Iris pigment epithelial cell (primary cell): ENCODE results near the gene HCK.
"Not testable (repeated sequence)": the region's sequence is repeated elsewhere in the genome, so short reads cannot be mapped to it uniquely, and the experiment has no call there.

Source experiments
- DNase-seq: peaks from one replicate; pipeline ENCODE4 v3.0.0-alpha.2; 2011; ENCODE audit warnings: low read depth

HCK gene

DNA sequence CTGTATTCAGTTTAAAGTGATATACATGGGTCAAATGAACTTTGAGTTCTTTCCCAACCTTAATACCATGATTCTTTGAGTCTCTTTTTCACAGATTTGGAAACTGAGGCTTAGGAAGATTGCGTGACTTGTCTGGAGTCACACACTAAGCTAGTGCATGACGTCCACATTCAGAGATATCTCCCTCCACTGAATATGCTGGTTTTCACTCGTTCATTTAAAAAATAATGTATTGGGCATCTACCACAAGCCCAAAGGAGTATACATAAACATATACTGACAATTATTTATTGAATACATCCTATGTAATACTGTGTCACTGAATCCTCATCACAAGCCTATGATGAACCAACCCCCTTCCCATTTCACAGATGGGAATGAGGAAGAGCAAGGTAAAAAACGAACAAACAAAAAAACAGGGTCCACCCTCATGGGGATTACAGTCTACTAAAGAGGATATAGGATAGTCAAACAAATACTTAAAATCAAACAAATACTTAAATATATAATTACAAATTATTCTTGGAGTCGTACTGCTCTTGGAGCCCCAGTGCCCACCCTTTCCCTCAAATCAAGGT, 56.9 kb downstream of the HCK start:
- DNase-seq: no peak

DNA sequence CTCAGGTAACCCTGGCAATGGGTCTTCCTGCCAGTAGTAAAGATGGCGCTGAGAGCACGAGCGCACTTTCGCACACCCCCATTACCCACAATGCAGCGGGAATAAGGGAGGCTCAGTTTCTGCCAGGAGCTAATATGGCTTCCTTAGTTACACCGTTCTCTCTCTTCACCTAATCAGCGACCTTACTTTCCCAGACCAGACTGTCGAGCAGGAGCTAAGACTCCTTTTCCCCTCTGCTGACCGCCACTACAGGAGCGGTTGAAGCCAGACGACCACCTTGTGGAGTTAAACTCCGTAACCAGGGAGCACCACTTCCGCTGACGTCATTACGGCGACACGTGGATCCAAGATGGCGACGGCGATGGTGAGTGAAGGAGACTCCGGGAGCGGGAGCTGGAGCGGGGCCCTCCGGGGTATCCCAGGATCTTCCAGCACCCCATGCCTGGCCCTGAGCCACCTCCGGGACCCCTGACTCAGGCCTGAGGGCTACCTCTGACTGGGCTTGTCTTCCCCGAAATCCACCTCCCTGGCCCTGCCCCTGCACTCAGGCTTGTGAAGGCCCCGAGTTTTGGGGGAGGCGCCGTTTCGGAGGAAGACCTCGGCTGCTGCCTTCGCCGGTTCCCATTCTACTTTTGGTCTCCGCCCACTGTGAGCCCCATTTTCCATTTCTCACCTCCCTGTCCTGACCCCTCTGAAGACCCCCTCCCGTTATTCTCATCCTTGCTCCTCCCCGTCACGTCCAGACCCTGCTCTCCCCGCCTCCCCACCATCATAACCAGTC, 57.5 kb downstream of the HCK start, which contains the start of gene TM9SF4:
TM9SF4 (plus strand) TSS at position 323 of the 781 bp plus-strand sequence; CDS start at position 350, 27 bp downstream.
- peak; percentile 93 for DNase-seq

DNA sequence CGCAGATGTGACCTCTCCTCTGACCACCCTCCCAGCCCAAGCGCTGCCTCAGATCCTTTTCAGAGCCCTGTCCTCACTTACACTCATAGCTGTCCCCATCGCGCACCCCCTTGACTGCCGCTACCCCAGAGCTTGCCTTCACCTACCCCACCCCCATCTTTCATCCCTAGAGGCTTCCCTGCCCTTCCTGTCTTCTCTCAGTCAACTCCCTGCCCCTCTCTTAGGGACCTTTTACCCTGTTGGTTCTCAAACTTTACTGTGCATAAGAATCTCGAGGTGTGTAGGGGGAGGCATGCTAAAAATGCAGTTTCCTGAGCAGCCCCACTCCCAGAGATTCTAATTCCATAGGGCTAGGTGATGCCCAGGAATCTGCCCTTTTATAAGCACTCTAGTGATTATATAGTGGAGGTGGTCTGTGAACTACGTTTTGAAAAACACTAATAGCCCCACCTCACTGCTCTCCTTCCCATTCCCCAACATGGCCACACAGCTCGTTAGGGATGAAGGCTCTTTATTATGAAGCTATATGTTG, 58.2 kb downstream of the HCK start:
- DNase-seq: no peak

DNA sequence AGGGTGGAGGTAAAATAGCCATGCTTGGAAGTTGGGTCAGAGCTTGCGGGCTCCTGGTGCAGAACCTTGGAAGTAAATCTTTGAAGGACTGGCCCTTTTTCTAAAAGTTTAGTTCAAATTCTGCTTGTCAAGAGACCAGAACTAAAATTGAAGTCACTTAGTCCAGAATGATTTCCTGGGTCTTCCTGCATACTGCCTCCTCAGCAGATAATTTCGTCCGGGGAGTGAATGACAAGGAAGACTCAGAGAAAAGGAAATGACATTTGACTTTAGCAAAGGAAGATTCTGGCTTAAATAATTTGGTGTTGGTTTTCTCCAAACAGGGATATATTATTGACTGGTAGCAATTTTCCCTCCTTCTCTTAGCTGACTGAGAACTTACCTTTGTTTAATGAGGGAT, 58.7 kb downstream of the HCK start:
- DNase-seq: no peak

DNA sequence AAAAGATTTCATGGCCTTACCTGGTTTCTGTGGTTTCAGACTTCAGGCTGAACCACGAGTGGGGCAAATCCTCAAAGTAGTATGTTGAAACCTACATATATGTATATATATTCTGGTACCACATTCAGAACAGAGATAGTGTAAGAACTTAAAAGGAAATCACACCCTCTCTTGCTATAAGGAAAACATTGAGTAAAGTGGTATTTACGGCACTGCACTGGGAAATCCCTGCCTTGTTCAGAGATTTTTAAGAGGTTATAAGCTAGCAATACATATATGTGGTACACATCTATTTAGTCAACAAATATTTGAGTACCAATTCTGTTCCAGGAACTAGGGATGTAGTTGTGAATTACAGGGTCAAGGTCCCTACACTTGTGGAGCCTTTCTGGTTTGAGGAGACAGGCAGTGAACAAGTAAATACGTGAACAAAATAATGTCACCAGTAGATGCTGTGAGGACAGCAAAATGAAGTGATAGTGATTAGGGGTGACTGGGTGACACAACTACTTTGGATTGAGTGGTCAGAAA, 59.2 kb downstream of the HCK start:
- no peak for DNase-seq

DNA sequence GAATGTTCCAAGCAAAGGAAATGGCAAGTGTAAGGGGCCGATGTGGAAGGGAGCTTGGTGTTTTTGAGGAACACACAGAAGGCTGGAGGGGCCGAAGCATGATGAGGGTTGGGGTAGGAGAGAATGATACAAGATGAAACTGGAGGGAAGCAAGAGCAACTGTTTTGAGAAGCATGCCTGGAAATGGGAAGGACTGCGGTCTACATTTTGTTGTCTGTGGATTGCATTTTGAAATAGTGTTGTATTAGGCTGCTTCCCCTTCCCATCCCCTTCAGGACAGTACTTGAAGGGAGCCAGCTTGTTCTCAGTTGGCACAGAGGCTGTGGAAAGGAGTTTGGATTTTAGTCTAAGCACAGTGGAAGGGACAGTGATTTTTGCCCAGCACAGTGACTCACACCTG, 59.7 kb downstream of the HCK start:
- no peak for DNase-seq

DNA sequence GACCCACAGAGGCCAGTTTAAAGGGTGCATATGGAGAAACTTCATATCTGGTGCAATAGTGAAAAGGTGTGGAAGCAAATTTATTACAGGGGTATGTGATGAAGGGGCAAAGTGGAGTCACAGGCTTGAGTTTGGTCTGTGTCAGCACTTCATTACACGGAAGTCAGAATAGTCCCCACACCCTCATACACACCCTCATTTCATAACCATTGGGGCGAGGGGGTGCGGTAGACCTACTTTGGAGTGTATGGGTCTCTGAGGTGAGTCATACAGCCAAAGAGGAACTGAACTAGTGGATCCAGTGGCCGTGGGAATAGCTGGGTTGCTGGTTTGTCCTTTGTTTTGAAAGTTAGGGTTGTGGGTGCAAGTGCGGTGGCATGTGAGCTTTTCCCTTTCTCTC, 60.8 kb downstream of the HCK start:
- DNase-seq: no peak

DNA sequence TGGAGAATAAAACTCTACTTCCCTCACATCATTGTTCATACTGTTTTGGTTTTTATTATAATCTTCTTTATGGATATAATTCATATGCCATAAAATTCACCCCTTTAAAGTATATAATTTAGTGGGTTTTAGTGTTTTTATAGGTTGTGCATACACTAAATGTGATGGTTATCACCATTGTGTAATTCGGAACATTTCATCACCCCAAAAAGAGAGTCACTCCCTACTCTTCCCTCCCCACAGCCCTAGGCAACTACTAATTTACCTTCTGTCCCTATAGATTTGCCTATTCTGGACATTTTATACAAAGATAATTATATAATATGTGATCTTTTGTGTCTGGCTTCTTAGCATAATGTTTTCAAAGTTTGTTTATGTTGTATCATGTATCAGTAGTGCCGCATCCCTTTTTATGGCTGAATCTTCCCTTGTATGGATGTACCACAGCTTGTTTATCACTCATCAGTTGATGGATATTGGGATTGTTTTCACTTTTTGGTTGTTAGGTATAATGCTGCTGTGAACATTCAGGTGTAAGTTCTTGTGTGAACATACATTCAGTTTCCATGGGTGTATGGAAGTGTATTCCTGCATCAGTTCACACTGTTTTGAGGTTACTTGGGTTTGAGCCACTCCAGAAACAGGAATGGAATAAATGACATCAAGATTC, 61.7 kb downstream of the HCK start:
- DNase-seq: no peak

DNA sequence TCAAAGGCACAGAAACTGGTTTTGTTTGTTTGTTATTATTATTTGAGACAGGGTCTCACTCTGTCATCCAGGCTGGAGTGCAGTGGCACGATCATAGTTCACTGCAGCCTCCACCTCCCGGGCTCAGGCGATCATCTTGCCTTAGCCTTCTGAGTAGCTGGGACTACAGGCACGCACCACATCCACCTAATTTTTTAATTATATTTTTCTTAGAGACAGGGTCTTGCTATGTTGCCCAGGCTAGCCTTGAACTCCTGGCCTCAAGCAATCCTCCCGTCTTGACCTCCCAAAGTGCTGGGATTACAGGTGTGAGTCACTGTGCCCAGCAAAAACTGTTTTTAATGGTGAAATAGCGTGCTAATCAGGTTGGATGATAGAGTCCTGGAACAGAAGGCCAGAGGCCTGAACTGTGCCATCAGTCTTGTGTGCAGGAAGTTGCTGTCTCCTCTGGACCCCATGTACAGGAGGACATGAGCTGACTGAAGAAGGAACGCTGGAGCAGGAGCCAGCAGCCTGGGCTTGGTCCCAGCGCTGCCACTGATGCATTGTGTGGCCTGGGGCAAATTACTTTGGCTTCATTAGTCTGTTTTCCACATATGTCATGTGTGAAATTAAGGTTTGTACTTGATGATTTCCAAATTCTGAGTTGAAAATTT, 62.4 kb downstream of the HCK start:
- no peak for DNase-seq

DNA sequence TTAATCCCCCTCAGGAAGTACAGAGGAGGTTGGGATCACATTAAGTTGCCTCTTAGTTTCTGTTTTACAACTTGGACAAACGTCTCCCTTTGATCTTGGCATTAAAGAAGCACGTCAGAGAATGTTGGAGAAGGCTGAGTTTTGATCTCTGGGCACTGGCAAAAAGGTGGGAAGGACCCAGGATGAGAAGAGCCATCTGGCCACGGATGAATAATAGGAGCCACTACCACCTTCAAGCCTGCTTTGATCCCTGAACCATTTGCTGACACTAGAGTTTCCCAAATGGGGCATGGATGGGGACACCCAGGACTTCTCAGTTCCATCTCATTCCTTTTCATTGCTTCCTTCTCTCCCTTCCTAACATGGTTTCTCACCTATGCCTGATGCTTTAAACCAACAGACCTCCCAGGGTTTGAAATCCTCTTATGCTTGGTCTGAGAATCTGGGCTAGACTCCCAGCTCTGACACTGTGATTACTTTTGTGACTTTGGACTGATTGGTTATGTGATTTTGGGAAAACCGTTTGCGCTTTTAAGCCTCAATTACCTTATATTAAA, 63.2 kb downstream of the HCK start:
- no peak for DNase-seq

DNA sequence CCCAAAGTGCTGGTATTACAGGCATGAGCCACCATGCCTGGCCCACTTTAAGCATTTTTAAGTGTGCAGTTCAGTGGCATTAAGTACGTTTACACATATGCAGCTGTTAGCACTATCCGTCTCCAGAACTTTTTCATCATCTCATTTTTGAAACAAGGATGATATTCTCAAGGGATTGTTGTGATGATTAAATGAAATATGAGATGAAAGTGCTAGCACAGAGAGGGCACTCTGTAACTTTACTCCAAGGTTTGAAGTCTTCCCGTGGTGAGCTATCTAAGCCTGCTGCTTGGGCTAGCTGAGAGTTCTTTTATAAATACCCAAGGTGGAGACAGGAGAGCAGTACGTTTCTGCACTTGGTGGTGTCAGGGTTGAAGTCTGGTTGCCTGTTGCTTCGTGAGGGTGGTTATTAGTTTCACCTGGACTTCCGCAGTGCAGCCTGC, 64.1 kb downstream of the HCK start:
- DNase-seq: peak; percentile 44

DNA sequence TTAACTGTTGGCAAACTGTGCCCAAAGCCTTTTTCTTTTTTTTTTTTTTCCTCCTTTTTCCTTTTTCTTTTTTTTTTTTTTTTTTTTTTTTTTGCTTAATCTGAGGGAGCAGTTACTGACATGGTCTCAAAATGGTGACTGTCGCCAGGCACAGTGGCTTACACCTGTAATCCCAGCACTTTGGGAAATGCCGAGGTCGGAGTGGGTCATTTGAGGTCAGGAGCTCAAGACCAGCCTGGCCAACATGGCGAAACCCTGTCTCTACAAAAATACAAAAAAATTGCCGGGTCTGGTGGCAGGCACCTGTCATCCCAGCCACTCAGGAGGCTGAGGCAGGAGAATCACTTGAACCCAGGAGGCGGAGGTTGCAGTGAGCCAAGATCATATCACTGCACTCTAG, 64.8 kb downstream of the HCK start:
- not testable (repeated sequence) for DNase-seq

DNA sequence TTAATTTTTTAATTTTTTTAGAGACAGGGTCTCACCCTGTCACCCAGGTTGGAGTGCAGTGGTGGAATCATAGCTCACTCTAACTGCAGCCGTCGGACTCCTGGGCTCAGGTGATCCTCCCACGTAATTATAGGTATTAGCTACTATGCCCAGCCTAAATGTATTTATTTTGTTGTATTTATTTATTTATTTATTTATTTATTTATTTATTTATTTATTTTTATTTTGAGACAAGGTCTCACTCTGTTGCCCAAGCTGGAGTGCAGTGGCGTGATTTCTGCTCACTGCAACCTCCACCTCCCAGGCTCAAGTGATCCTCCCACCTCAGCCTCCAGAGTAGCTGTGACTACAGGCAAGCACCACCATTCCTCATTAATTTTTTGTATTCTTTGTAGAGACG, 66.4 kb downstream of the HCK start:
- not testable (repeated sequence) for DNase-seq

DNA sequence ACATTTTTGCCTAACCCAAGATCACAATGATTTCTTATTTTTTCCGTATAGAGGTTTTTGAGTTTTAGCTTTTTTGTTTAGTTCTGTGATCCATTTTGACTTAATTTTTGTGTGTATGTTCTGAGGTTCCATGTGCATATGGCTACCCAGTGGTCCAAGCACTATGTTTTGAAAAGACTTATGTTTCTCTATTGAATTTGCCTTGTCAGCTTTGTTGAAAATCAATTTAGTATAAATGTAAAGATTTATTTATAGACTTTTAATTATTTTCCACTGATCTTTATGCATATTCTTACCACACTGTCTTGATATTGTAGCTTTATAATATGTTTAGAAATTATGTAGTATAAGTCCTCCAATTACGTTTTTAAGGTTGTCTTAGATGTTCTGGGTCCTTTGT, 67.7 kb downstream of the HCK start:
- no peak for DNase-seq

DNA sequence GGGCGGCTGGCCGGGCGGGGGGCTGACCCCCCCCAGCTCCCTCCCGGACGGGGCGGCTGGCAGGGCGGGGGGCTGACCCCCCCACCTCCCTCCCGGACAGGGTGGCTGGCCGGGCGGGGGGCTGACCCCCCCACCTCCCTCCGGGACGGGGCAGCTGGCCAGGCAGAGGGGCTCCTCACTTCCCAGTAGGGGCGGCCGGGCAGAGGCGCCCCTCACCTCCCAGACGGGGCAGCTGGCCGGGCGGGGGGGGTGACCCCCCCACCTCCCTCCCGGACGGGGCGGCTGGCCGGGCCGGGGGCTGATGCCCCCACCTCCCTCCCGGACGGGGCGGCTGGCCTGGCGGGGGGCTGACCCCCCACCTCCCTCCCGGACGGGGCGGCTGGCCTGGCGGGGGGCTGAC, 69.9 kb downstream of the HCK start:
- not testable (repeated sequence) for DNase-seq

DNA sequence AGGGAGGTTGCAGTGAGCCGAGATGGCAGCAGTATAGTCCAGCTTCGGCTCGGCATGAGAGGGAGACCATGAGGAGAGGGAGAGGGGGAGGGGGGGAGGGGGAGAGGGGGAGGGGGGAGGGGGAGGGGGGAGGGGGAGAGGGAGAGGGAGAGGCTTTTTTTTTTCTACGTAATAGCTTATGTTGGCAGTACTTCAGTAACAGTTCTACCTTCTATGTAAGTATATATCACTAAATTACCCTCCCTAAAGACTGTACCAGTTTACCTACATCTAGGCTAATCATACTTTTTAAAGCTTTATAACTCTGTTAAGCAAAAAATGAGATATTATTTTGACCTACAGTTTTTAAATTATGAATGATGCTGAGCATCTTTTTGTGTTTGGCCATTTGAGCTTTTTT, 71.0 kb downstream of the HCK start:
- no peak for DNase-seq

DNA sequence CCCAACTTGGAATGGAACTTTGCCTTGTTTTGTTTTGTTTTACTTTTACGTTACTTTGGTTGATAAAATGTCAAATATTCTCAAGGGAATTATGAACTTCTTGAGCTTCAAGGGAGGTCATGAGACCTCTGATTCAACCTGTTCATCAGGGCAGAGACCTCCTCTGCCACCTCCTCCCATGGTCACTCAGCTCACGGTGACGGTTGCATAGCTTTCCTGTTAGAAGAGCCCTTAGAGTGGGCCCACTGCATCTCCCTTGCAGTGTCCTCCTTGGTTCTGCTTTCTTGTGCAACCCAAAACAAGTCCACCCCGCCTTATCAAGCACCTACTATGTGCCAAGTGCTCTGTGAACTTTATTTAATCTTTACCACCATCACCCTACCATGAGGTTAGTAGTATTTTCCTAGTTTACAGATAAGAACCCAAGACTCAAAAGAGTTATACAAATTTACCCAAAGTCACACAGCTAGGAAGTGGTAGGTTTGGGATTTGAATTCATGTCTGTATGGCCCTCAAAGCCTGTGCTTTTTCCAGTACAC, 72.9 kb downstream of the HCK start:
- no peak for DNase-seq

DNA sequence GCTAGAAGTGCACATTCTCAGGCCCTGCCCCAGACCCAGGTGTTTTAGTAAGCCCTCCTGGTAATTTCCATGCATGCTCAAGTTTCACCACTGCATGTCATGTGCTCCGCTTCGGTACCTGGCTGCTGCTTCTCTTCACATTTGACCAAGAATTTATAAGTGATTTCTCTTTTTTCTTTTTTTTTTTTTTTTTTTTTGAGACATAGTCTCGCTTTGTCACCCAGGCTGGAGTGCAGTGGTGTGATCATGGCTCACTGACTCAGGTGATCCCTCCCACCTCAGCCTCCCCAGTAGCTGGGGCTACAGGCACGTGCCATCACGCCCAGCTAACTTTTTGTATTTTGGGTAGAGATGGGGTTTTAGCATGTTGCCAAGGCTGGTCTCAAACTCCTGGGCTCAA, 73.5 kb downstream of the HCK start:
- no peak for DNase-seq

DNA sequence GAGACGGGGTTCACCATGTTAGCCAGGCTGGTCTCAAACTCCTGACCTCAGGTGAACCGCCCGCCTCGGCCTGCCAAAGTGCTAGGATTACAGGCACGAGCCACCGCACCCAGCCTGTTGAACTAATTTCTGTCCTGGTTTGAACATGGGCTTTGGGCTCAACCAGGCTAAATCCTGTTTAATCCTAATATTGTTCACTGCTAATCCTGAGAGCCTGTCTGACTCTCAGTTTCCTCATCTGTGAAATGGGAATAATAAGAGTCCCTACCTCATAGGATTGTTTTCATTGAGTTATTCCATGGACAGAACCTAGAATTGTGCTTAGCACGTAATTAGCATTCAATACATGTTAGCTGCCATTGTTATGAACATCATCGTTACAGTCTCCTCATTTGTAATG, 74.9 kb downstream of the HCK start:
- DNase-seq: no peak

DNA sequence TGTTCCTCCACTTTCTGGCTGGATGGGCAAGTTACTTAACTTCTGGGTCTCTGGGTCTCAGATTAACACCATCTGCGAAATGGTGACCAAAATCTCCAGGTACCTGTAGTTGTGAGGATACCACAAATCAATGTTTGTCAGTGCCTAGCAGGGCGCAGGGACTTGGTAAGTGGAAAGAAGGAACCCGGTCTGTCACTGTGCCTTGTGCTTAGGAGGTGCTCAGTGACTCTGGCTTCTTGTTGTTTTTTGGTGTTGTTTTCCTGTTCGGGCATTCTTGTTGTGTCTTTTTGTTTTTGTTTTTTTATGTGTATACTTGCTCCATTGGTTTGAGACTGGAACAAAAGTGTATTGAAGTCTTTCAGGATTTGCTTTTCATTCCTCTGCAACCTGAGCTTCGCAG, 75.3 kb downstream of the HCK start:
- DNase-seq: no peak

DNA sequence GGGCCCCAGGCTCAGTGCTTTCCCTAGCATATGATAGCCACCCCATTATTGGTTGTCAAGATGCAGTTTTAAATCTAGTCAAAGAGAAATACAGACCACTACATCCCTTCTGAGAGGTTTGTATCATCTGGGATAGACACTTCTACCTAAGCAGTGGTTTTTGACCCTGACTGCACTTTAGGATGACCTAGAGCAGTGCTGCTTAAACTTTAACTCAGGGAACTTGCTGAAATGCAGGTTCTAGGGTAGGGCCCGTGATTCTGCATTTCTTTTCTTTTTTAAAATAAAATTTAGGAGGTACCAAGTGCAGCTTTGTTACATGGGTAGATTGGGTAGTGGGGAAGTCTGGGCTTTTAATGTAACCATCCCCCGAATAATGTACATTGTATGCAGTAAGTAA, 76.1 kb downstream of the HCK start:
- DNase-seq: no peak

DNA sequence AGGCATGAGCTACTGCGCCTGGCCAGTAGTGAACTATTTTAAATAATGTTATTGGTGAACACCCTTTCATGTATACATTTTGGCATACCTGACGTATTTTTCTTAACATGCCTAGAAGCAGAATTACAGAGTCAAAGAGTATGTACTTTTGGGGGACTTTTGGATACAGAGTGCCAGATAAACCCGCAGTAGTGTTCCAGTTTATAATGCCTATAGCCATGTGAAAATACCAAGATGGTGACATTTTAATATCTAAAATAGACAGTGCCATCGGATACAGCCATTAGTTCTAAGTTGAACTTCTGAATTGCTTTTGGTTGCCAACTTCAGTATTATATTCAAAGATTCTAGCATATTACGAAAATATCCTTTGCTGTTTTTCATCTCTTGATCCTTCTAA, 77.8 kb downstream of the HCK start:
- DNase-seq: no peak
